NCI-H1092 treated with DMSO at 0.1 percent for 48 hours (cell line): Measurements from ENCODE around the gene RASGRP2.
A peak's percentile ranks its signal among the peaks of the same experiment; 100 is the strongest.
"Not testable (repeated sequence)": the region's sequence is repeated elsewhere in the genome, so short reads cannot be mapped to it uniquely, and the experiment has no call there.

Experiments used
- DNase-seq: peaks from one replicate; lab custom pipeline; 2025; lab: John Stamatoyannopoulos, UW

Gene RASGRP2

GRCh38 chr11:64718084-64718779 is 25.7 kb downstream of the RASGRP2 start:
- no peak for DNase-seq

- no peak for DNase-seq
These were observed 26.7 kb downstream of the RASGRP2 start for GRCh38 chr11:64717268-64717578.

GRCh38 chr11:64716473-64717267 is 27.3 kb downstream of the RASGRP2 start:
- no peak for DNase-seq

- no peak for DNase-seq
These were observed 28.0 kb downstream of the RASGRP2 start for GRCh38 chr11:64715756-64716472.

- no peak for DNase-seq
These were observed 28.8 kb downstream of the RASGRP2 start for GRCh38 chr11:64715110-64715509.

- no peak for DNase-seq
These were observed 29.3 kb downstream of the RASGRP2 start for GRCh38 chr11:64714666-64715065.

- DNase-seq, result no peak
These were observed 30.1 kb downstream of the RASGRP2 start for GRCh38 chr11:64713781-64714363.

- peak; percentile 16 for DNase-seq
These were observed 30.8 kb downstream of the RASGRP2 start for GRCh38 chr11:64713016-64713707.

- DNase-seq, result no peak
These were observed 31.4 kb downstream of the RASGRP2 start for GRCh38 chr11:64712430-64713015.

GRCh38 chr11:64711956-64712362 is 32.0 kb downstream of the RASGRP2 start:
- DNase-seq, result no peak

- no peak for DNase-seq
These were observed 32.6 kb downstream of the RASGRP2 start for GRCh38 chr11:64711138-64711955.

GRCh38 chr11:64710418-64711137 is 33.4 kb downstream of the RASGRP2 start:
- no peak for DNase-seq

GRCh38 chr11:64705501-64705900 is 38.4 kb downstream of the RASGRP2 start:
- DNase-seq, result no peak

- no peak for DNase-seq
These were observed 40.9 kb downstream of the RASGRP2 start for GRCh38 chr11:64703048-64703447.

GRCh38 chr11:64701956-64702355 is 42.0 kb downstream of the RASGRP2 start:
- DNase-seq, result not testable (repeated sequence)

- no peak for DNase-seq
These were observed 45.5 kb downstream of the RASGRP2 start for GRCh38 chr11:64698427-64698826.

- no peak for DNase-seq
These were observed 46.1 kb downstream of the RASGRP2 start for GRCh38 chr11:64697663-64698375.

GRCh38 chr11:64696045-64696444 is 47.9 kb downstream of the RASGRP2 start:
- no peak for DNase-seq

GRCh38 chr11:64695548-64695947 is 48.4 kb downstream of the RASGRP2 start:
- no peak for DNase-seq
